GM04504 (cell line): ENCODE data around the gene SLC38A6.

Experiments used
- DNase-seq: peaks from one replicate; pipeline ENCODE4 v3.0.0-alpha.2; 2012; ENCODE audit warnings: low read depth

Gene SLC38A6

GRCh38 chr14:60981633-60982455 is 799 bp downstream of the SLC38A6 start:
- DNase-seq: peak; percentile 48

- no peak for DNase-seq
These were observed 3.2 kb downstream of the SLC38A6 start for GRCh38 chr14:60984196-60984595.

- no peak for DNase-seq
These were observed 5.5 kb downstream of the SLC38A6 start for GRCh38 chr14:60986500-60986899.

- no peak for DNase-seq
These were observed 8.6 kb downstream of the SLC38A6 start for GRCh38 chr14:60989599-60989998.

- DNase-seq: no peak
These were observed 17.6 kb downstream of the SLC38A6 start for GRCh38 chr14:60998617-60999016.

- DNase-seq: no peak
These were observed 18.5 kb downstream of the SLC38A6 start for GRCh38 chr14:60999536-60999935.

- no peak for DNase-seq
These were observed 22.5 kb downstream of the SLC38A6 start for GRCh38 chr14:61003571-61003970.

GRCh38 chr14:61019537-61019936 is 38.5 kb downstream of the SLC38A6 start:
- no peak for DNase-seq

- peak; percentile 47 for DNase-seq
These were observed 44.5 kb downstream of the SLC38A6 start for GRCh38 chr14:61025251-61026223.

GRCh38 chr14:61026526-61026925 is 45.5 kb downstream of the SLC38A6 start:
- no peak for DNase-seq

- no peak for DNase-seq
These were observed 50.0 kb downstream of the SLC38A6 start for GRCh38 chr14:61031026-61031425.

- no peak for DNase-seq
These were observed 52.0 kb downstream of the SLC38A6 start for GRCh38 chr14:61033054-61033453.

GRCh38 chr14:61033855-61034254 is 52.8 kb downstream of the SLC38A6 start:
- no peak for DNase-seq

GRCh38 chr14:61034416-61035120 is 53.5 kb downstream of the SLC38A6 start:
- DNase-seq: no peak

GRCh38 chr14:61037215-61037614 is 56.2 kb downstream of the SLC38A6 start:
- DNase-seq: no peak

- DNase-seq: no peak
These were observed 60.7 kb downstream of the SLC38A6 start for GRCh38 chr14:61041704-61042103.

- no peak for DNase-seq
These were observed 61.2 kb downstream of the SLC38A6 start for GRCh38 chr14:61042220-61042619.

GRCh38 chr14:61043506-61043905 is 62.5 kb downstream of the SLC38A6 start:
- no peak for DNase-seq

- DNase-seq: no peak
These were observed 66.0 kb downstream of the SLC38A6 start for GRCh38 chr14:61047021-61047420.

- peak; percentile 55 for DNase-seq
These were observed 67.6 kb downstream of the SLC38A6 start for GRCh38 chr14:61048640-61049039.

- DNase-seq: no peak
These were observed 69.4 kb downstream of the SLC38A6 start for GRCh38 chr14:61050417-61050816.

- DNase-seq: no peak
These were observed 70.0 kb downstream of the SLC38A6 start for GRCh38 chr14:61051051-61051450.
